Endothelial cell of umbilical vein (primary cell): ENCODE measurements around the gene CCDC85A.

ENCODE experiments used
- CTCF ChIP-seq, 2 donors: IDR thresholded peaks; 1 replicate in 1 of 2; 2 replicates in 1 of 2; pipeline ENCODE4 v1.5.1; 2011; ENCODE audit warnings: low read length in 2 of 2, mild to moderate bottlenecking in 2 of 2, moderate library complexity in 2 of 2, control low read depth in 1 of 2, inconsistent platforms in 1 of 2, low read depth in 1 of 2; ENCODE audit not compliant: insufficient read depth in 1 of 2; ENCODE audit errors: extremely low read depth in 1 of 2
- POLR2A ChIP-seq: IDR thresholded peaks from 2 replicates; pipeline ENCODE4 v1.6.1; 2012; ENCODE audit warnings: low read depth, mild to moderate bottlenecking, control low read depth, low read length
- POLR2AphosphoS5 ChIP-seq: IDR thresholded peaks from 2 replicates; pipeline ENCODE4 v1.6.1; 2012; ENCODE audit warnings: low read depth, mild to moderate bottlenecking, control low read depth, low read length, moderate library complexity; ENCODE audit not compliant: insufficient read depth

- TF ChIP-seq POLR2AphosphoS5 (no peak), CTCF (IDR thresholded peaks at IDR 0.05; ENCODE audit: extremely low read depth in 1 of 2, insufficient read depth in 1 of 2, low read depth in 1 of 2, low read length in 2 of 2) (no peak), POLR2A (no peak)
Observed at GRCh38 chr2:56170988-56171387, 12.8 kb upstream of the CCDC85A start.
